KG1 (cell line): ENCODE measurements around the gene KY.
"Not testable (repeated sequence)": the region's sequence is repeated elsewhere in the genome, so short reads cannot be mapped to it uniquely, and the experiment has no call there.

Experiments used
- DNase-seq: peaks from one replicate; lab custom pipeline; 2025; lab: John Stamatoyannopoulos, UW

Gene KY

GRCh38 chr3:134601539-134602439, 49.0 kb downstream of the KY start:
- DNase-seq: no peak

- DNase-seq: peak; percentile 57
Measured at GRCh38 chr3:134600685-134601463, 49.9 kb downstream of the KY start.

- no peak for DNase-seq
Measured at GRCh38 chr3:134600206-134600605, 50.6 kb downstream of the KY start.

- DNase-seq: no peak
Measured at GRCh38 chr3:134598763-134599545, 51.9 kb downstream of the KY start.

- no peak for DNase-seq
Measured at GRCh38 chr3:134597390-134597970, 53.3 kb downstream of the KY start.

GRCh38 chr3:134594986-134595385, 55.8 kb downstream of the KY start:
- DNase-seq: not testable (repeated sequence)

GRCh38 chr3:134594331-134594741, 56.5 kb downstream of the KY start:
- DNase-seq: no peak

- DNase-seq: no peak
Measured at GRCh38 chr3:134592806-134593205, 58.0 kb downstream of the KY start.

- no peak for DNase-seq
Measured at GRCh38 chr3:134590766-134591165, 60.1 kb downstream of the KY start.

GRCh38 chr3:134579141-134579665, 71.6 kb downstream of the KY start:
- no peak for DNase-seq

- no peak for DNase-seq
Measured at GRCh38 chr3:134576831-134577230, 74.0 kb downstream of the KY start.

- no peak for DNase-seq
Measured at GRCh38 chr3:134576426-134576825, 74.4 kb downstream of the KY start.

- not testable (repeated sequence) for DNase-seq
Measured at GRCh38 chr3:134569899-134570298, 80.9 kb downstream of the KY start.

- DNase-seq: no peak
Measured at GRCh38 chr3:134568790-134569189, 82.0 kb downstream of the KY start.

GRCh38 chr3:134567605-134568004, 83.2 kb downstream of the KY start:
- DNase-seq: no peak

- DNase-seq: no peak
Measured at GRCh38 chr3:134564991-134565390, 85.8 kb downstream of the KY start.

- DNase-seq: no peak
Measured at GRCh38 chr3:134563601-134564000, 87.2 kb downstream of the KY start.

GRCh38 chr3:134562055-134562454, 88.8 kb downstream of the KY start:
- no peak for DNase-seq

- no peak for DNase-seq
Measured at GRCh38 chr3:134559591-134559990, 91.2 kb downstream of the KY start.
